Fibroblast of skin of right biceps (primary cell): ENCODE results near the gene C10orf95.
"Not testable (repeated sequence)": the region's sequence is repeated elsewhere in the genome, so short reads cannot be mapped to it uniquely, and the experiment has no call there.

Experiments used
- DNase-seq: peaks from one replicate; pipeline ENCODE4 v3.0.0-alpha.2; 2013

Gene C10orf95

GRCh38 chr10:102463983-102464382 is 12.6 kb upstream of the C10orf95 start:
- no peak for DNase-seq

DNA sequence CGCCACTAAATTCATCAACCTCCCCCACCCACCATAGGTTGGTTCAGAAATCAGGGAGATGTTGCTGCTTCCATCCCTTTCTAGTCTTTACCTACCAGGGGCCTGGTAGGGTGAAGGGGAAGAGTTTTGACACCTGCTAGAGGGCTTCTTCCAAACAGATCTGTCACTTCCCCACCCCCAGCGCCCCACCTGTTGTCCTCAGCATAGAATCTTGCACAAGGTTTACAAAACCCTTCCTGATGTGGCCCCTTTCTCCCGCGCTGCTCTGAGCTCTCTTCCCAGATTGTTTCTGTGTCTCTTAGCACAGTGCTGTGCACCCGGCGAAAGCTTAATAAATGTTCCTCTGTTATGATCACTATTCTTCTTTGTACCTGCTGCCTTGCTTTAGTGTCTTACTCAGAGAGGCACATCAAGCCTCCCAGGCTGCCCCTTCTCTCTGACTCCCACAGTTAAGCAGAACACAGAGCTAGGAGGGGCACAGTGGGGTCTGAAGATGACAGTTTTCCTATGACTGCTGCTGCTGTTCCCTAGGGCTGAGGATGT is 11.2 kb upstream of the C10orf95 start:
- DNase-seq = no peak

- DNase-seq = peak; percentile 80
Measured at GRCh38 chr10:102461187-102462054, 10.1 kb upstream of the C10orf95 start.

DNA sequence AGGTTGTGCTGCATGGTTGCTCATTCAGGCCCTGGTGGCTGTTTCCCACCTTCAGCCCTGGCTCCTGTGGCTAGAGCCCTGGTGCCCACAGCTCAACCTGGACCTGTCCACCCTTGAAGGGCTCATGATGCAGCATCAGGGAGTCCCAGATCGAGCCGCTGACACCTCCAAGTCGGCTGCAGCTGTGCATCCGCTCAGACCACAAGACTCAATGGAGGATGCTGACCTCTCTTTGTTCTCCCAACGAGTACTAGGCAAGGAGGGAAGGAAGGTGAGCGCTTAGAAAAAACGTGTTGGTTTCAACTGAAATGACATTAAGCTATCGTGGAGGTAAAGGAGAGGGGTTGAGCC is 9.5 kb upstream of the C10orf95 start:
- DNase-seq = no peak

DNA sequence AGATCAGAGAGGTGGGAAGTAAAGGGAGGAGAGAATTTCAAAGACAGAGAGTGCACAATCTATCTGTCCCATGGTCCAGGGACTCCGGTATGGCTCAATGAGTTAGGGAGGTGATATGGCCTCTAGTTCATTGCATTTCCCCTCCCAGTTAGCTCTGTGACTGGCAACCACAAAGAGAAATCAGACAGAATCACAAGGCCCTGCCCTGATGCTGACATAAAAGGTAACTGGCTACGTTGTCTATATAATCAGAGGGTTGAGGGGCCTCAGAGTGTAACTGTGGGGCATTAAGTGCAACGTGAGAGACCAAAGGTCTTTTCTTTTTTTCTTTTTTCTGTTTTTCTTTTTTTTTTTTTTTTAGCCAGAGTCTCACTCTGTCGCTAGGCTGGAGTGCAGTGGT is 7.3 kb upstream of the C10orf95 start:
- no peak for DNase-seq

GRCh38 chr10:102457591-102458150 is 6.3 kb upstream of the C10orf95 start:
- DNase-seq = no peak

DNA sequence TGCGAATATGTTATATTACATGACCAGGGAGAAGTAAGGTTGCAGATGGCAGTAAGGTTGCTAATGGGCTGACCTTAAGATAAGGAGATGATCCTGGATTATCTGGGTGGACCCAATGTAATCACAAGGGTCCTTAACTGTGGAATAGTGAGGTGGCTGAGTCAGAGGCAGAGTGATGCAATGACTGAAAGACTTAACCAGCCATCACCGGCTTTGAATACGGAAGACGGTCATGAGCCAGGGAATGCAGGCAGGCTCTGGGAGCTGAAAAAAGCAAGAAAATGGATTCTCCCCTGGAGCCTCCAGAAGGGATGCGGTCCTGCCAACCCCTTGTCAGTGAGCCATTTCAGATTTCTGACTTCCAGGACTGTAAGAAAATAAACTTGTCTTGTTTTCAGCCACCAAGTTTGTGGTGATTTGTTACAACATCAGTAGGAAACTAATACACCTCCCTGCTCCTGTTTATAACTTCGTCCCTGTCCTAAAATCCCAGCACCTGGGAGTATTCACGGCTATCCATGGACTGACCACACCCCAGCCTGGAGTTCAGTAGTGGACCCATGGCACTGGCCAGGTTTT is 4.6 kb upstream of the C10orf95 start:
- DNase-seq = peak; percentile 86

GRCh38 chr10:102454662-102455487 is 3.5 kb upstream of the C10orf95 start:
- not testable (repeated sequence) for DNase-seq

DNA sequence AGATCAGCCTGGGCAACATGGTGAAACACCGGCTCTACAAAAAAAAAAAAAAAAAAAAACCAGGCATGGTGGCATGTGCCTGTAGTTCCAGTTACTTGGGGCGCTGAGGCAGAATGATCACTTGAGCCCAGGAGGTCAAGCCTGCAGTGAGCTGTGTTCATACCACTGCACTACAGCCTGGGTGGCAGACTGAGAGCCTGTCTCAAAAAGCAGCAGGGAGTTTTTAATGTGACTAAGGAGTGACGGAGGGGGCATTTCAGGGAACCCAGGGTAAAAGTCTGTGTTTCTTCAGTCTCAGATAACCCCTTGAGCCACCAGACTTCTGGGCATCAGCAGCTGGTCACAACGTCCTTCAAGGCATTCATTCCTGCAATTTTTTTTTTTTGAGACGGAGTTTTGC is 2.2 kb upstream of the C10orf95 start:
- DNase-seq = no peak

- peak; percentile 70 for DNase-seq
Measured at GRCh38 chr10:102452672-102453340, 1.5 kb upstream of the C10orf95 start.

DNA sequence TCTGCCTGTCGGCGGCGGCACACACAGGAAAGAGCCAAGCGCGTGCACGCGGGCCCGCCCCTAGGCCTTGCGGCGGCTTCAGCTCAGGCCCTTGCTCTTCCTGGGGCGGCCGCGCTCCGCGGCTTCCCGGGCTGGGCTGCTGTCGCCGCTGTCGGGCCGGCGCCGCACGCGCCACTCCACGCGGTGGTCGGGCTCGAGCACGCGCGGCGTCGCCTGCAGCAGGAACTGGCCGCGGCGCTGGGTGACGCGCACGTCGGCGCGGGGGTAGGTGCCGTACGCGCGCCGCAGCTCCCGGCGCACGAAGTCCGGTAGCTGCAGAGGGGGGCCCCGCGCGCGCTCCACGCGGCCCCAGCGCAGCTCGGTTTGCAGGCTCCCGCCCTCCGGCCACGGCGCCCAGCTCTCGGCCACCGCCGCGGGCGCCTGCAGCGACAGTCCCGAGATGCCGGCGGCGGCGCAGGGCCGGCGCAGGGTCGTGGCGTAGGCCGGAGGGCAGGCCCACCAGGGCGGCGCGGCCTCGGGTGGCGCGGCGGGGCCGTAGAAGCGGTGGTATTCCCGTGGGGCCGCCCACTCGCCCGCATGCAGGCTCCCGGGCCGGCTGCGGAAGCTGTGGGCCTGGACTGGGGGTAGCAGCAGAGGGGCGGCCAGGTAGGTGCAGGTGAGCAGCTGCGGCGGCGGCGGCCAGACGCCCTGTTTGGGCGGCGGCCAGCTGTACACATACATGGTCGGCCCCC is 804 bp downstream of the C10orf95 start:
- DNase-seq = peak; percentile 83

- DNase-seq = no peak
Measured at GRCh38 chr10:102450124-102450373, 1.3 kb downstream of the C10orf95 start.

GRCh38 chr10:102449321-102450123 is 1.8 kb downstream of the C10orf95 start:
- DNase-seq = peak; percentile 45

DNA sequence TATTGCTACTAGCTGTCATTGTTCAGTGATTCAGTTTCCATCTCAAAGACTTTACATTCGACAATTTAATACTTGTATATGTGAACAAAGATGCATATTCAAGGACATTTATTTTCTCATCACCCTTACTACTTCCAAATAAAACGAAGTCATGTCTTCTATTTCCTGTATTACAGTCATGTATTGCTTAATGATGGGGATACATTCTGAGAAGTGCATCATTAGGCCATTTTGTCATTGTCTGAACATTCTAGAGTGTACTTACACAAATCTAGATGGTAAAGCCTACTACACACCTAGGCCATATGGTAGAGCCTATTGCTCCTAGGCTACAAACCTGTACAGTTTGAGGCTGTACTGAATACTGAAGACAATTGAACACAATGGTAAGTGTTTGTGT is 6.5 kb downstream of the C10orf95 start:
- DNase-seq = no peak

GRCh38 chr10:102438374-102438773 is 13.0 kb downstream of the C10orf95 start:
- no peak for DNase-seq

- no peak for DNase-seq
Measured at GRCh38 chr10:102437515-102437914, 13.8 kb downstream of the C10orf95 start.

DNA sequence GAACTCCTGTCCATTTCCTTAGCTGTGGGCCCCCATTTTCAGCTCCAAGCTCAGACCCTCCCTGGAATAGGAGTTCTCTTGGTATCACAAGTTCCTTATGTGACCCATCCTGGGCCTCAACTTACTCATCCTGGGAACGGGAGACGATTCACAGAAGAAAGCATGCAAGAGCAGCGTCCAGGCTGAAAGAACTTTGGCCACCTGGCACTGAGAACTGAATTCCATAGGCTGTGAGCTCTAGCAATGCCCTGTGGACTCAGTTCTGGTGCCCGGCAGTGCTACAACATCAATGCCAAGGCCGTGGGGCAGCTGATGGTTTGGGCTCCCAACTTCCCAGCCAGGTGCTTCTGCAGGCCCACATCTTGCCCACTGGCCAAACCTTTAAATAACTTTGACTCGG is 15.0 kb downstream of the C10orf95 start:
- no peak for DNase-seq

GRCh38 chr10:102435529-102436233 is 15.7 kb downstream of the C10orf95 start:
- no peak for DNase-seq

DNA sequence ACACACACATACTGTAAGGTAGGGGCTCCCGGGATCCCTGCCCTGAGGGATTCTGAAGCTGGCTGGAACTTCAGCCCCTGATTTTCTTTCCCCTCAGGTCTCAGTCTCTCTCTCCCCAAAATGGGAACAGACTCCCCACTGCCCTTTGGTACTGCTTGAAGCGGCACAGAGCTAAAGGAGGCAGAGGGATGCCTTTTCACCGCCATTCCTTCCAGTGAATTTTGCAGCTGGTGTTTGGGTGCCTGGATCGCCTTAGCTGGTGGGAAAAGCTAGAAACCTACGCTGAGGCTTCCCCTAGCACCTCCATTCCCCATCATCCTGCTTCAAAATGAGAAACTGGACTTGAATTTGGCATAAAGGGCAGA is 16.2 kb downstream of the C10orf95 start:
- DNase-seq = no peak

- peak; percentile 73 for DNase-seq
Measured at GRCh38 chr10:102434394-102435132, 16.8 kb downstream of the C10orf95 start.
